GM12873 (cell line): ENCODE results near the gene LRRK1.

ENCODE experiments used
- TF ChIP-seq, protein P1 (sequence below): IDR thresholded peaks from 2 replicates; pipeline ENCODE4 v1.5.1; 2012; ENCODE audit warnings: low read depth, mild to moderate bottlenecking, moderate library complexity, low read length, control low read depth; ENCODE audit not compliant: insufficient read depth; ENCODE audit errors: missing control alignments

The LRRK1 gene

DNA sequence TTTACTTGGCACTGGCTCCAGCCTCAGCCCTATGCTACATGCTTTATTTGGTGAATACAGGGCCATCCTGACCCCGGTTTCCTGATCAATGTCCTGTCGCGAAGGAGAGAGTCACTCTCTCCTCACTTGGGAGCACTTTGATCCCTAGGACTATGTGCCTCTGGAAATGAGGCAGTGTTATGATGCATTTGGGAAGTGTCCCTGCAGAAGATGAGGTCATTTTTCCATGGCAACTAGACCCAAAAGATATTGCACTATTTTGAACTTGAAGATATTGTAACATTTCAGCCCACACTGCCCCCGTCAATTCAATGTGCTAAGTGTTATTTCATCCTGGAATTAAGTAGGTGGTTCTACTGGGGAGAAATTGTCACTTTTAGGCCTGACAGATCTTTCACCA, 68.0 kb downstream of the LRRK1 start:
- TF ChIP-seq, protein P1, sequence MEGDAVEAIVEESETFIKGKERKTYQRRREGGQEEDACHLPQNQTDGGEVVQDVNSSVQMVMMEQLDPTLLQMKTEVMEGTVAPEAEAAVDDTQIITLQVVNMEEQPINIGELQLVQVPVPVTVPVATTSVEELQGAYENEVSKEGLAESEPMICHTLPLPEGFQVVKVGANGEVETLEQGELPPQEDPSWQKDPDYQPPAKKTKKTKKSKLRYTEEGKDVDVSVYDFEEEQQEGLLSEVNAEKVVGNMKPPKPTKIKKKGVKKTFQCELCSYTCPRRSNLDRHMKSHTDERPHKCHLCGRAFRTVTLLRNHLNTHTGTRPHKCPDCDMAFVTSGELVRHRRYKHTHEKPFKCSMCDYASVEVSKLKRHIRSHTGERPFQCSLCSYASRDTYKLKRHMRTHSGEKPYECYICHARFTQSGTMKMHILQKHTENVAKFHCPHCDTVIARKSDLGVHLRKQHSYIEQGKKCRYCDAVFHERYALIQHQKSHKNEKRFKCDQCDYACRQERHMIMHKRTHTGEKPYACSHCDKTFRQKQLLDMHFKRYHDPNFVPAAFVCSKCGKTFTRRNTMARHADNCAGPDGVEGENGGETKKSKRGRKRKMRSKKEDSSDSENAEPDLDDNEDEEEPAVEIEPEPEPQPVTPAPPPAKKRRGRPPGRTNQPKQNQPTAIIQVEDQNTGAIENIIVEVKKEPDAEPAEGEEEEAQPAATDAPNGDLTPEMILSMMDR = no peak

DNA sequence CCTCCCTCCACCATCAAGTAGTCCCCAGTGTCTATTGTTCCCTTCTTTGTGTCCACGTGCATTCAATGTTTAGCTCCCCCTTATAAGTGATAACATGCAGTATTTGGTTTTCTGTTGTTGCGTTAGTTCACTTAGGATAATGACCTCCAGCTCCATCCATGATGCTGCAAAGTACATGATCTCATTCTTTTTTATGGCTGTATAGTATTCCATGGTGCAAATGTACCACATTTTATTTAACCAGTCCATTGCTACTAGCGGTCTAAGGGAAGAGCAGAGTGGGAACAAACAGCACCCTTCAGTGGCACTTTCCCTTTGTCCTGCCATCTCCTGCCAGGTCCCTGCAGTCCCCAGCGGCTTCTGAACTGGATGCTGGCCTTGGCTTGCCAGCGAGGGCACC, 69.1 kb downstream of the LRRK1 start:
- TF ChIP-seq, protein P1 = no peak

DNA sequence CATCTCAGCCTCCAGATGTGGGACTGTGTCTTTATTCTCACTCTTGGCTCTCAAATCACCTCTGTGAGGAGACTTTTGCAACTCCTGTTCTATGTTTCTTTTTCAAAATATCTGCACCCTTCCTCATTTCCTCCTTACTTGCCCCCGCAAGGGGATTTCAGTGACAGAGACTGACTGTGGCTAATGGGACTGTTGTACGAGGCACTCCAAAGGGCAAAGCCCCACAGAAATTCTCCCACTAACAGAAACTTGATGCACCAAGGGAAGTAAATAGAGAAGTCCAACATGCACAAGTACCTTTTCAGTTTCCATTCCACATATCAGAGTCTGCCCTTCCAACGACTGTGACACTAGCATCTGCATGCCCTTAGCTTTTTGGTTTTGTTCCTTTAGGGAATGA, 69.7 kb downstream of the LRRK1 start:
- TF ChIP-seq, protein P1 = no peak

DNA sequence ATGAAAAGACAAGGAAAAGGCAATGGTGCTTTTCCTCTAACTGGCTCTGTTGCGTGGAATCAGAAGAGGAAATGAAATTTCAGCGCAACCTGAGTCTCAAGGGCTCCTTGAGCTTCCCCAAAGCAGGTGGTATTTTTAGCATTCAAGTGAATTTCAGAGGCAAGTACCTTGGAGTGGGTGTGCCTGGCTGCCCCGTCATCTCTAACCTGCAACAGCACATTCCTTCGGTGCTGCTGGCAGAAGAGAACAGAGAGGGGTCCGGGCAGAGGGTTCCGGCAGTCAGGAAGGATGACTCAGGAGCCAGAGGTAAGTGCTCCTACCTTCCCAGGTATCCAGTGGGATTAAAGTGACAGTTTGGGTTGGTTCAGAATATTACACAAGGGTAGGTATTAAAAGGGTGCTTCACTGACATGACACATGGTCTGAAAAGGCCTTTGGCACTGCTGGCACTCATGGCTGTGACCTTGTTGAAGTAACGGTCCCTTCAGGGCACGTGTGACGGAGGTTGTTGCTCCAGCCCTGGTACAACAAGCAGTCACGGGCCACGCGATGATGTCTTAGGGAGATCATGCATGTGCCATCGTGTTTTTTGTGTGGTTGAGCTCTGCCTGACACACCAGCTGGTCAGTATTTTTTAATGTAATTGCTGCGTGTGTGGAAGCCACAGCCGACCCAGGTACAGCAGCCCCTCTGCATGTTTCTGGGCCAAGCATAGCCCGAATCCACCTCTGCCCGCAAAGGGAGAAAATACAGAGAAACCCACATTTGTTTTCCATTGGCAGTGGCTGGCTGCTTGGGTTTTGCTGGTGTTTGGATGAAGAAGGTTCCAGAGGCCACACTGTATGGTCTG, 75.7 kb downstream of the LRRK1 start:
- TF ChIP-seq, protein P1 = no peak

DNA sequence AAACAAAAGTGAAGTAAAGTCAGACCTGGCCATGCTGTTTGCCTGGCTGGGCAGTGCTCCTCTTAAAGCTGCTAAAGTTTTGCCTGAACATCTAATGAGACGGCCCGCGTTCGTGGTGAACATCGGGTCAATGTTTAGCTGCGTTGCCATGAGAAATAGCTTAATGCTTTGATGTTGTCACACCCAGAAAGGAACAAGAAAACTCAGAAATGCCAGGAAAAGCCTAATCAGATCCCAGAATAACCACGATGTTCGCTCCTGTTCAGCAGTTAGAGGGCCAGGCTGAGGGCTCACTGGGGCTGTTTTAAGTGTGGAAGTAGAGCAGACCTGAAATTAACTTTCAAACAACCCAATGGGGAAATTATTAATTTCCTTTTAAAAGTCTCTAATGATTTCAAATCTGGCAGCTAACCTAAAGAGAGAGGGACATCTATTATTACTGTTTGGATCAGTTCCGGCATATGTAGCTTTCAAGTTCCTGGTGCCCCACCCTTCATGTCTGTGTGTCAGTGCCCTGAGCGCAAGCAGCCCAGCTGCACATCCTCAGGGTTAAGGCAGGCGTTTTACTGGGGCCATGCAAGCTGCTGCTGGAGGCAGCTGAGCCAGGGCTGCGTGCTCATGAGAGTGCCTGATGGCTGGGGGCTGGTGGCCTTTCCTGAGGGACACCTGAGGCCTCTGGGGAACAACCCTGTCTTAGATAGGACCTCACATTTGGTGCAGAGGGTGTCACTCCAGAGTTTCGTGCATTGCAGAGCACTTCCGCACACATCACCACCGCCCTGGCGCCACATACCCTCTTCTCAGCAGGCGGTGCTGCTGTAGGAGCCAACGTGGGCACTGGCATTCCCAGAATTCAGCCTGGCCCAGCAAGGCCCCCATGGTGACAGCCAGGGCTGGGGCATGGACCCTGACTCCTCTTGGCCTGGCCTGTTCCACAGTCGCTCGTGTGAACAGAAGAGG, 76.6 kb downstream of the LRRK1 start:
- TF ChIP-seq, protein P1 = no peak

DNA sequence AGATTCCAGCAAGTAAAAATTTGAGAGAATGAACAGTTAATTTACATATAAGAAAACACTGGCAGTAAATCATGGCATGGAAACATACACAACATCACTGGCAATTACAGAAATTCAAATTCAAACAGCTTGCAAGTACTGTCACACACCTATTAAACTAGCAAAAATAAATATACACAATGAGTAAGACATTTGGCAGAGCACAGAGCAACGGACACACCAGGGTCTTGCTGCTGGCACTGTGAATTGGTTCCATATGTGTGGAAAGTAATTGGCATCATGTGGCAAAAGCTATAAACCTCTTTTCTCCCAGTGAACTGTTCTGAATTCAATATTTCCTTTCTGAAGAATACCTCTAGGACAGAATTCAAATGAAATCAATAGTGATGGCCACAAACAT, 78.3 kb downstream of the LRRK1 start:
- TF ChIP-seq, protein P1 = no peak

DNA sequence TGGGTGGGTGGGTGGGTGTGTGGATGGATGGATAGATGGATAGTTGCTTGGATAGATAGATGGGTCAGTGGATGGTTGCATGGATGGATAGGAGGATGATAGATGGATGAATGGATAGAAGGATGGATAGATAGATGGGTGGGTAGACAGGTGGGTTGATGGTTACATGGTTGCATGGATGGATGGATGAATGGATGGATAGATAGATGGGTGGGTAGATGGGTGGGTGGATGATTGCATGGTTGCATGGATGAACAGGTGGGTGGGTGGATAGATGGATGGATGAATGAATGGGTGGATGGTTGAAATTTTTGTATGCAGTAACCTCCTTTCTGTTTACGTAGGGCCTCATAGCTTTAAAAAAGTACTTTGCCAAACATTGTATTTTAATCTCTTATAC, 79.5 kb downstream of the LRRK1 start:
- TF ChIP-seq, protein P1 = no peak
